HG03064 (cell line): Measurements from ENCODE around the gene COPS7B.
"Not testable (repeated sequence)": the region's sequence is repeated elsewhere in the genome, so short reads cannot be mapped to it uniquely, and the experiment has no call there.

Experiments used
- ATAC-seq: cut with Tn5 transposase; IDR thresholded peaks from one replicate; pipeline ENCODE4 v1.9.1; 2021; ENCODE audit warnings: low read depth; ENCODE audit not compliant: unreplicated experiment

The COPS7B gene

DNA sequence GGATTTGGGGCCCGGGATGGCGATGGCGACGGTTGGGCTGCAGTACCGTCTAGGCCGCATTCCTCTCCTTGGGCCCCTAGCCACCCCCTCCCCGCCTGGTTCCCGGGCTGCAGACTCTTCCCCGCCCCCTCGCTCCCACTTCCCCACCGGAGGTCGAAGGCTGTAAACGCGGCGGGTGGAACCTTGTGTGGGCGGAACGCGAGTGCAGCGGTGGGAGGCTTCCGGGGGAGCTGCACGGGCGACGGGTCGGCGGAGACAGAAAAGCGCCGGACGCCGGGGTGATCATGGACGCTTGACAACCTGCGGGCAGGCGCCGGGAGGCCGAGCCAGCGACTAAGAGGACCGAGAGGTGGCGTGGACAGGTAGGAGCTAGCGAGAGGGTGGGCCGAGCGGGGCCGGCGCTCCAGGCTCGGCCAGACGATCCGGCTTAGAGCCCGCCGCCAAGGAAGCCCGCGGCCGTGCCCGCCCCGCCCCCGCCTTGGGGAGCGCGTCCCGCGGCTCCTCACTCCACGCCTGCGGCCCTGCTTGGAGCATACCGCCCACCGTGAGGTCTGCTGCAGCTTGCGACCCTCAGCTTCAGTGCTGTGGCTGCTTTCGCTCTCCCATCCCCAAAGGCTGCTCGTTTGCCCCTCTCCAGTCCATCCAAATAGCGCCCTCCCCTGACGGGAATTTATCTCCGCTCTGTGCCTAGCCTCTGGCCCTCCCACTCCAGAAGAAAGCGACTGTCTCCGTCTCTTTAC is at the start of gene COPS7B:
COPS7B (plus strand) TSS at position 269 of the 740 bp plus-strand sequence. CDS start 2,126 bp downstream, outside the sequence.
- peak; percentile 48 for ATAC-seq

DNA sequence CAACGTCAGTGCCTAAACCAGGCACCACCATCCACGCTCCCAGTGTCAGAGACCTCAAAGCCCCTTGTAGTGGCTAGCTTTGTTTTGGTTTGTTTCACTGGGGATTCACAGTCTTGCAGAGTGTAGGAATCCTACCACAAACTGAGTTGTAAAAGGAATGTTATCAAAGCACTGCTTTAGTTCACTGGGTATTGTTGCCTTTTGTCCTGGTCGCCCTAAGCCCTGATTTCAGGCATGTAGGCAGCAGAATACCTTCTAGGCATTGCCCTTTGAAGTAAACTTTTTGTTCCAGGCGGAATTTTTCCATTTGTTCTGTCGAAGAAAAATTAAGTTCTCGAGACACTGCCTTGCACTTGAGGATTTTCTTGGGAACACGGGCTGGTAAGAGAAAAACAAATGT is 48.5 kb upstream of the COPS7B start:
- ATAC-seq = no peak

- ATAC-seq = no peak
These were observed 42.7 kb upstream of the COPS7B start for GRCh38 chr2:231743376-231744116.

DNA sequence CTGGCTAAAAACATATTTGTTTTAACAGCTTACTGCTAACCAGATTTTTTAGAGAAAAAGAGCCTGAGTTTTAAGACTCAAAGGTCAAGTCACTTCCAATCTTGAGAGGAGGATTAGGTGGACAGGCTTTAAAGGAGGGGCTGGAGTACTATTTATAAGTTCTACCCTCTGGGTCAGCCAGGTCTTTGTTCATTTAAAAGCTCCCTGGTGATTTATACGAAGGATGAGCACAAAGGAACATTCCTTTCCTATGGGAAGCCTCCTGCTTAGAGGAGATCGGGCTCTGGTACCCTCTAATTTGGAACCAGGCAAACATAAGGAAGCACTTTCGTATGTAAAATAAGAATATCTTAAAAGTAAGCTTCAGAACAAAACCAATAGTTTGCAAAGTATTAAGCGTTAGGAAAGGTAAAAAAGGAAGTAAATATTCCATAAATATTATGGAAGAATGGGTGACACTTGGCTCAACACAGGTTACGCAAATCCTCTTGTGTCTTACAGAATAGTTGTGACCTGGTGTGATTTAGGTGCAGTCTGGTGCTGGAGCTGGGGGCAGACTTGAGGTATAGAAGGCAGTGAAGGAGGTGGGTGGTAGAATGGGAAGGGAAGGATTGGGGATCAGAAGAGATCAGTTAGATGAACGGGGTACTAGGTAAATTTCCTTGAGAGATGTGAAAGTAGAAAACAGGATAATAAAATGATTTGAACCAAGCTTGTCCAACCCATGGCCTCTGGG is 40.8 kb upstream of the COPS7B start:
- no peak for ATAC-seq

- ATAC-seq = not testable (repeated sequence)
These were observed 37.9 kb upstream of the COPS7B start for GRCh38 chr2:231748153-231748896.

- ATAC-seq = not testable (repeated sequence)
These were observed 37.2 kb upstream of the COPS7B start for GRCh38 chr2:231749016-231749415.

- ATAC-seq = no peak
These were observed 35.0 kb upstream of the COPS7B start for GRCh38 chr2:231751042-231751815.

GRCh38 chr2:231752061-231752460 is 34.2 kb upstream of the COPS7B start:
- no peak for ATAC-seq

DNA sequence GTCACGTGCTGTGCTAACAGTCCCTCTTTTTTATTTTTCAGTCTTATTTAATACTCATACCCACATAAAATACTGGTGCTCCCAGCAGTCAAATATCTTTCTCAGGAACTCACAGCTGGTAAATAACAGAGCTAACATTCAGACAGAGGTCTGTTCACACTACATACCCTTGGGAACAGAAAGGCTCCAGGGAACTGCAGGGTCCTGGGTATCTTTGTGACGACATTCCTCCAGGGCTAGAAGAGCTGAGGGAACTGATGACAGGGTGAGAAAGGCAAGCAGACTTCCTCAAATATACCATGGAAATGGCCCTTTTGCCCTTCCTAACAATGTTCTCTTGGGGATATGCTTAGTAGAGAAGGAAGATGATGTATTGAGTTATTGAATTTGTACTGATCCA is 24.5 kb upstream of the COPS7B start:
- no peak for ATAC-seq

DNA sequence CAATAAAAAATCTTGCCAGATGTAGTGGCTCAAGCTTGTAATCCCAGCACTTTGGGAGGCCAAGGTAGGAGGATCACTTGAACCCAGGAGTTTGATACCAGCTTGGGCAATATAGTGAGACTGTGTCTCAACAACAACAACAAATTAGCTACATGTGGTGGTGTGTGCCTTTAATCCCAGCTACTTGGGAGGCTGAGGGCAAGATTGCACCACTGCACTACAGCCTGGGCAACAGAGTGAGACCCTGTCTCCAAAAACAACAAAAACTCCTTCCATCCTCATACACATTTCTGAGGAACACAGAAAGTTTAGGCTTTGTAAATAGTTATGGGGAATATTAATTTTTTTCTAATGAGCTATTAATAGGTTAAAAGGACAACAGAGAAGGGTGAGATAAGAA is 22.1 kb upstream of the COPS7B start:
- no peak for ATAC-seq

DNA sequence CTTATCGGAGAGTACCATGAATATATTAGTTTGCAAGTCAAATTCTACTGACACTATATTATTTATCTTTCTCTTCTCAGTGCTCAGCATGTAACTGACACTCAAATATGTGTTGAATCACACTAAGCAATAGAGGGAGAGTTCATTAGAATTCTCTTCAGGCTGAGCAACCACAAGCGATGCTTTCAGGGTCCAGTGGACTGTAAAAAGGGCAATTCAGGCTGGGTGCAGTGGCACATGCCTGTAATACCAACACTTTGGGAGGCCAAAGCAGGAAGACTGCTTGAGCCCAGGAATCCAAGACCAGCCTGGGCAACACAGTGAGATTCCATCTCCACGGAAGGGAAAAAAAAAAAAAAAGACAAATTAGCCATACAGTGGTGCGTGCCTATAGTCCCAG is 21.5 kb upstream of the COPS7B start:
- ATAC-seq = no peak

DNA sequence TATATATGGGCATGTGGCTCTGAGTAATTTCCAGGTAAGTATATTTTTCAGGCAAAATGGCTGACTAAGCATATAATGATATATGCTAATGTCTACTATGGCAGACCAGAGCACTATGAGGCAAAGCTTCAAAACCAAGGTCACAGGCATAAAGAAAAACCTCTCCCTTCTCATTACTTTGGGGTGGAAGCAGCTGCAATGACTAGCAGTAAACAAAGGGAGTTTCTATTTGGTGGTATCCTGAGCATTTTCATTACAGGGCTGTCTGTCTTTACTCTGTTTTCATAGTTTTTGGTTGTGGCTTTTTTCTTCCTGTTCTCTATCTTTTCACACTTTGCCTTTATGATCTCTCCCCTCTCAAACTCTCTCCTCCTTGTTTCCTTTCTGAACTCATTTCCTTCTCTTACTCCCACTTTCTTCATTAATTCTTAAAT is 20.7 kb upstream of the COPS7B start:
- no peak for ATAC-seq

DNA sequence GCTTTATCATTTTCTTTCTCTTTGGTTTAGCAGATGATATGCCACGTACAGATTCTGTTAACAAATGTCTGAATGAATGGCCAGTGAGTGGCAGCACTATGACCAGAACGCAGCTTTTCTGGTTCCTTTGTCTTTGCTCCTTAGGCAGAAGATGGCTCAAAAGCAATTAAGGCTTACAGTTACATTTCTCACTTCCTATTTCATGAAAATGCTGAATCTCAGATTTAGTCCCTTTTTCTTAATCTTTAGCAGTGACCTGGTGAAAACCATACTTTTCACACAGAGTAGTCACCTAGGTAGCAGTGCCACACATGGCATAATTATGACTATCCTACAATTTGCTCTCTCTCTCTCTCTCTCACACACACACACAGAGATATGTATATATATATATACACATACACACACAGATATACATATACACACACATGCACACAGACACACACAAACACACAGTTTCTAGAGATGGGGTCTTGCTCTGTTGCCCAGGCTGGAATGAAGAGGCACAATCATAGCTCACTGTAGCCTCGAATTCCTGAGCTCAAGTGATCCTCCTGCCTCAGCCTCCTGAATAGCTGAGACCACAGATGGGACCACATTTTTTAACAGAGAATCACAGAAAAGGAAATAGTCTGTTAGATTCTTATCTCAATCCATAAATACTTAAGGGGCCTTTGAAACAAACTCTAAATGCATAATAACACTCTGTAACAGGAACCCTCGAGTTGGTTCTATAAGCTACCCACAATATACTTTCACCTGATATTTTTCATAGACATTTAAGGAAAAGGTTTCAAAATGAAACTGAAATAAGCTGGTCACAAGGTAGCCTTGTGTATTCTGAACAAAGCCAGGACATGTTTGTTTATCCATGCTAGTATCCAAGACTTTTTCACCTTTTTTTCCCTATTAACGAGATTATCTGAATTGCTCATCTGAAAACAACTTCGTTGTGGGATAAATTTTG is 16.8 kb upstream of the COPS7B start:
- no peak for ATAC-seq

GRCh38 chr2:231780123-231780908 is 5.9 kb upstream of the COPS7B start:
- ATAC-seq = no peak

- peak; percentile 83 for ATAC-seq
These were observed 5.1 kb upstream of the COPS7B start, which contains the start of gene PDE6D for GRCh38 chr2:231780909-231781797. Gene PDE6D, minus strand, starts transcription at chr2:231781282. Its CDS starts 168 bp downstream, at chr2:231781114.

- ATAC-seq = no peak
These were observed 4.2 kb upstream of the COPS7B start for GRCh38 chr2:231781798-231782726.
